OCI-LY7 (cell line): ENCODE results near the gene BRI3BP. TPM values are rescaled to one million over a fixed set of nuclear protein-coding genes. Genes with fewer than 3 reads are reported as not detected.
A peak's percentile ranks its signal among the peaks of the same experiment; 100 is the strongest.
"Not testable (repeated sequence)": the region's sequence is repeated elsewhere in the genome, so short reads cannot be mapped to it uniquely, and the experiment has no call there.

Experiments used
- BruUV-seq: library from RNA; stranded (reverse); fragments of 400-500 nt; replicated peaks from 2 replicates; lab custom pipeline; 2021; lab: Mats Ljungman, UMichigan
- CTCF ChIA-PET: fragments of 300-600 bp; sonication (Branson Sonifier 250); formaldehyde crosslinking; loops from one replicate; lab custom pipeline; 2022; ENCODE audit warnings: antibody characterized with exemption; ENCODE audit not compliant: unreplicated experiment; lab: Charles Lee
- POLR2A ChIA-PET: fragments of 300-600 bp; sonication (Branson Sonifier 250); formaldehyde crosslinking; loops from one replicate; lab custom pipeline; 2022; ENCODE audit warnings: antibody characterized with exemption; lab: Charles Lee
- DNase-seq: peaks from one replicate; pipeline ENCODE4 v3.0.0-alpha.2; 2015; ENCODE audit warnings: low spot score
- H2AFZ ChIP-seq: fragments of 200-600 bp; sonication (generic), shearing (Covaris generic); 2 replicates; pipeline ENCODE4 v1.6.1; 2014; ENCODE audit warnings: mild to moderate bottlenecking, antibody characterized with exemption, low read length, moderate library complexity
- H3K27ac ChIP-seq: fragments of 200-600 bp; sonication (generic); 2 replicates; pipeline ENCODE4 v1.5.1; 2014; ENCODE audit warnings: mixed run types, low read depth, mild to moderate bottlenecking, moderate library complexity, low read length, inconsistent platforms; ENCODE audit not compliant: poor library complexity, severe bottlenecking
- H3K36me3 ChIP-seq: fragments of 200-600 bp; sonication (generic); 2 replicates; pipeline ENCODE4 v1.6.1; 2014; ENCODE audit warnings: mild to moderate bottlenecking, antibody characterized with exemption, low read length, moderate library complexity, mixed read lengths; ENCODE audit not compliant: insufficient read depth
- H3K4me1 ChIP-seq: fragments of 200-600 bp; sonication (generic); 2 replicates; pipeline ENCODE4 v1.5.1; 2014; ENCODE audit warnings: mild to moderate bottlenecking, low read length; ENCODE audit not compliant: insufficient read depth, poor library complexity, severe bottlenecking
- H3K4me2 ChIP-seq: fragments of 200-600 bp; sonication (generic); 2 replicates; pipeline ENCODE4 v1.6.1; 2014; ENCODE audit warnings: mild to moderate bottlenecking, low read length
- H3K4me3 ChIP-seq: fragments of 200-600 bp; sonication (generic); 2 replicates; pipeline ENCODE4 v1.5.1; 2014; ENCODE audit warnings: mild to moderate bottlenecking, low read depth, low read length; ENCODE audit not compliant: poor library complexity, severe bottlenecking
- H3K79me2 ChIP-seq: fragments of 200-600 bp; sonication (generic); 2 replicates; pipeline ENCODE4 v1.6.1; 2016; ENCODE audit warnings: low read depth, mild to moderate bottlenecking, low read length, moderate library complexity, mixed read lengths; ENCODE audit not compliant: insufficient read depth
- H3K9me2 ChIP-seq: fragments of 200-600 bp; sonication (generic); 2 replicates; pipeline ENCODE4 v1.6.1; 2016; ENCODE audit warnings: mild to moderate bottlenecking, low read length, mixed read lengths; ENCODE audit not compliant: insufficient read depth
- H3K9me3 ChIP-seq: fragments of 200-600 bp; sonication (generic); 2 replicates; pipeline ENCODE4 v1.6.1; 2014; ENCODE audit warnings: mild to moderate bottlenecking, mixed run types, low read length, mixed read lengths
- H4K20me1 ChIP-seq: fragments of 200-600 bp; sonication (generic); 2 replicates; pipeline ENCODE4 v1.6.1; 2014; ENCODE audit warnings: mild to moderate bottlenecking, antibody characterized with exemption, low read length, moderate library complexity, mixed read lengths; ENCODE audit not compliant: insufficient read depth
- CTCF ChIP-seq: fragments of 200-600 bp; sonication (generic); conservative IDR thresholded peaks from 2 replicates; pipeline ENCODE4 v1.5.1; 2014; ENCODE audit warnings: mild to moderate bottlenecking, antibody characterized with exemption, low read length, moderate library complexity, mixed read lengths
- EZH2phosphoT487 ChIP-seq: fragments of 200-600 bp; sonication (generic); IDR thresholded peaks from 2 replicates; pipeline ENCODE4 v1.6.1; 2018; ENCODE audit warnings: low read depth, borderline replicate concordance, mild to moderate bottlenecking, mixed run types, antibody characterized with exemption, low read length, moderate library complexity, mixed read lengths
- intact Hi-C: fragments of 100-400 bp; cut with micrococcal nuclease; formaldehyde crosslinking; loops from one replicate; pipeline ENCODE4 v1.10.0; 2022; ENCODE audit not compliant: unreplicated experiment
- total RNA-seq, 2 experiments: library from RNA; depleted of rRNA in 1 of 2; stranded (reverse); fragments of >200 nt in 1 of 2; shearing (Covaris generic) in 1 of 2; gene quantifications; 2 replicates each; pipeline ENCODE4 v1.2.3, GENCODE V29; 2014 to 2022

Gene BRI3BP
- total RNA-seq, 2 experiments from 2014 or later = 73.4 to 118 TPM

DNA sequence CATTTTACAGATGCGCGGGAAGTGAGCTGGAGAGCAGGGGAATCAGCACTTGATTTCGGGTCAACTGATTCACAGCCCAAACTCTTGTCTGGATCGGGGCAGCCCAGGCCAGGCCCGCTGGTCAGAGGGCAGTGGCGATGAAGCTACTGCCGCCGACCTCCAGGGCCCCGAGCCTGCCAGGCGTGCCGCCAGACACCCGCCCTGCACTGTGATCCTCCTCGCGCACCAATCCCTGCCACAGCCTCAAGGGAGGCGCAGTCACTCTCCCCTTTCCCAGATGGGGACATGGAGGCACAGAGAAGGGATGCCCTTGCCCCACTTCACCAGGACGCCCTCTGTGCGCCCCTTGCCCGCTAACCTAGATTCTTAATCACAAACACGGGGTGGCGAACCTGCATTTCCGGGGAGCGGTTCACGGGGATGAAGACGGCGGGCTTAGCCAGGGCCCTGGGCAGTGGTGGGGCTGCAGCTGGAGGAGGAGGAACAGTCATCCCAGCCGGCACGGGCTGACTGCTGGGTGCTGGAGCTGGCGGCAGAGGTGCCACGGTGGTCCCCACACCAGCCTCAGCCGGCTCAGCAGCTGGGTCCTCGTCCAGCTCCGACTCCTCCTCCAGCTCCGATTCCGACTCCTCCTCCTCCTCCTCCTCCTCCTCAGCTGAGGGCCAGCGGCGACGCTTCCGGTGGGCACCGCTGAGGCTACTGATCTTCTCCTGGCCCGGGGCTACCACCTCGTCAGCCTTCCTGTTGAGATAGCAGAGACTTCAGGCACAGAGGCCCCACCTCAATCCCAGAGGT is 13.2 kb upstream of the BRI3BP start:
- no peak overlapping the region for H3K27ac ChIP-seq
- peaks cover 10% of the 10 kb centered on the region for H3K4me1 ChIP-seq
- ChIA-PET CTCF (no interaction called here), POLR2A (no interaction called here)
- intact Hi-C loops = no loop called here
- H3K9me3 ChIP-seq = no peaks in the 10 kb centered on the region
- TF ChIP-seq CTCF = no peak
- TF ChIP-seq EZH2phosphoT487 = no peak
- no peaks in the 10 kb centered on the region for H3K9me2 ChIP-seq
- BruUV-seq = no TSS peak
- no peak overlapping the region for H3K4me3 ChIP-seq
- no peaks in the 10 kb centered on the region for H4K20me1 ChIP-seq
- peaks cover 14% of the 10 kb centered on the region; the same call in 1 of the 2 replicates for H3K79me2 ChIP-seq
- H3K4me2 ChIP-seq = no peak overlapping the region
- H3K36me3 ChIP-seq = peaks cover 86% of the 10 kb centered on the region
- DNase-seq = no peak
- H2AFZ ChIP-seq = no peak overlapping the region

DNA sequence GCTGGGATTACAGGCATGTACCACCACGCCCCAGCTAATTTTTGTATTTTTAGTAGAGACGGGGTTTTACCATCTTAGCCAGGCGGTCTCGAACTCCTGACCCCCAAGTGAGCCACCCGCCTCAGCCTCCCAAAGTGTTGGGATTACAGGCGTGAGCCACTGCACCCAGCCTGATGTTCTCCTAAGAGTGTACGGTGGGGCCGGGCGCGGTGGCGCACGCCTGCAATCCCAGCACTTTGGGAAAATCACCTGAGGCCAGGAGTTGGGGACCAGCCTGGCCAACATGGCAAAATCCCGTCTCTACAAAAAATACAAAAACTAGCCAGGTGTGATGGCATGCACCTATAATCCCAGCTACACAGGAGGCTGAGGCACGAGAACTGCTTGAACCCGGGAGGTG is 6.6 kb upstream of the BRI3BP start:
- H3K9me2 ChIP-seq, BruUV-seq, H3K9me3 ChIP-seq, POLR2A ChIA-PET, H3K4me3 ChIP-seq, DNase-seq, intact Hi-C loops, H4K20me1 ChIP-seq, H2AFZ ChIP-seq, CTCF ChIA-PET, H3K27ac ChIP-seq: not testable (repeated sequence)
- Histone ChIP-seq H3K4me1 (peaks cover 34% of the 10 kb centered on the region), H3K36me3 (peaks cover 42% of the 10 kb centered on the region), H3K4me2 (peak overlapping the region; percentile 80; the same call in 1 of the 2 replicates), H3K79me2 (peaks cover 48% of the 10 kb centered on the region)

GRCh38 chr12:124992874-124993625 is 395 bp upstream of the BRI3BP start:
- TF ChIP-seq EZH2phosphoT487 (no peak), CTCF (peak; percentile 91)
- POLR2A ChIA-PET = interaction anchor here (0.6 to 0.9 kb wide), 4 partner anchors 51 to 284 kb away, joined by 3 to 5 read pairs (median 3); partner anchors contain the start of gene UBC
- peak overlapping the region; percentile 87 for H3K4me3 ChIP-seq
- peaks cover 53% of the 10 kb centered on the region for H3K79me2 ChIP-seq
- peak overlapping the region; percentile 95 for H2AFZ ChIP-seq
- H3K27ac ChIP-seq = peak overlapping the region; percentile 96
- no TSS peak for BruUV-seq
- peaks cover 37% of the 10 kb centered on the region for H3K36me3 ChIP-seq
- intact Hi-C loops = no loop called here
- 0 out of 2 replicates have a peak, but pooled peaks cover under 1% of the 10 kb centered on the region for H3K9me3 ChIP-seq
- CTCF ChIA-PET = interaction anchor here (0.6 kb wide), 1 partner anchor 128 kb away, joined by 10 read pairs; no protein-coding TSS in a partner anchor
- H3K9me2 ChIP-seq = no peaks in the 10 kb centered on the region
- H4K20me1 ChIP-seq = peaks cover 10% of the 10 kb centered on the region; the same call in 1 of the 2 replicates
- H3K4me2 ChIP-seq = peak overlapping the region; percentile 98
- peaks cover 41% of the 10 kb centered on the region for H3K4me1 ChIP-seq
- peak; percentile 95 for DNase-seq
